H1 (cell line): ENCODE measurements around the gene FAM228B. TPM values are rescaled to one million over a fixed set of nuclear protein-coding genes. Genes with fewer than 3 reads are reported as not detected.

ENCODE experiments used
- CTCF ChIA-PET: fragments of 300-600 bp; sonication (Branson Sonifier 250); formaldehyde crosslinking; loops from one replicate; lab custom pipeline; 2021; ENCODE audit not compliant: partially characterized antibody; lab: Charles Lee
- POLR2A ChIA-PET: fragments of 300-600 bp; sonication (Branson Sonifier 250); formaldehyde crosslinking; loops from one replicate; lab custom pipeline; 2021; ENCODE audit warnings: inconsistent platforms; ENCODE audit not compliant: partially characterized antibody; lab: Charles Lee
- DNase-seq, 2 experiments: peaks; one replicate each; pipeline versions ENCODE4 v3.0.0 to v3.0.0-alpha.2; 2010 to 2022; ENCODE audit warnings: low spot score in 2 of 2, low read depth in 1 of 2, mixed read lengths in 1 of 2
- FAIRE-seq: peaks from 2 replicates; lab custom pipeline; 2011; peaks lifted over from hg19 to GRCh38; lab: Jason Lieb, UNC
- H2AFZ ChIP-seq: 2 replicates; pipeline ENCODE4 v1.8.1; 2012; ENCODE audit warnings: low read length, inconsistent platforms
- H2AK5ac ChIP-seq: 2 replicates; pipeline ENCODE4 v1.6.1; 2013; ENCODE audit warnings: low read depth, low read length
- H2BK120ac ChIP-seq: replicated peaks from 2 replicates; pipeline ENCODE3; 2013; ENCODE audit warnings: low read depth, low read length, inconsistent platforms
- H2BK12ac ChIP-seq: 2 replicates; pipeline ENCODE4 v1.6.1; 2013; ENCODE audit warnings: low read depth, low read length
- H2BK15ac ChIP-seq: 2 replicates; pipeline ENCODE4 v1.6.1; 2013; ENCODE audit warnings: low read length
- H2BK20ac ChIP-seq: 2 replicates; pipeline ENCODE4 v1.6.1; 2013; ENCODE audit warnings: low read length
- H2BK5ac ChIP-seq: 2 replicates; pipeline ENCODE4 v1.6.1; 2013; ENCODE audit warnings: low read depth, low read length
- H3K14ac ChIP-seq: 2 replicates; pipeline ENCODE4 v1.6.1; 2013; ENCODE audit warnings: inconsistent platforms; ENCODE audit not compliant: insufficient read length
- H3K18ac ChIP-seq: 2 replicates; pipeline ENCODE4 v1.6.1; 2013; ENCODE audit warnings: low read length; ENCODE audit errors: extremely low read depth
- H3K23ac ChIP-seq: 2 replicates; pipeline ENCODE4 v1.6.1; 2013; ENCODE audit warnings: inconsistent platforms; ENCODE audit not compliant: insufficient read length
- H3K23me2 ChIP-seq: 2 replicates; pipeline ENCODE4 v1.6.1; 2013; ENCODE audit warnings: low read depth, low read length
- H3K27ac ChIP-seq: 2 replicates; pipeline ENCODE4 v1.6.1; 2011; ENCODE audit warnings: low read depth, low read length, inconsistent platforms
- H3K27me3 ChIP-seq, 4 experiments: replicated peaks in 1 of 4; 1 replicate in 1 of 4; 2 replicates in 3 of 4; pipeline versions ENCODE4 v1.6.1 to v1.8.1; 2011 to 2013; ENCODE audit warnings: low read length in 3 of 4, mild to moderate bottlenecking in 3 of 4, inconsistent platforms in 2 of 4, mixed read lengths in 2 of 4, moderate library complexity in 1 of 4; ENCODE audit not compliant: control insufficient read depth in 3 of 4, insufficient read depth in 3 of 4; ENCODE audit errors: extremely low read depth in 1 of 4
- H3K36me3 ChIP-seq, 4 experiments: 2 replicates each; pipeline versions ENCODE4 v1.6.1 to v1.8.1; 2011 to 2013; ENCODE audit warnings: mild to moderate bottlenecking in 4 of 4, low read length in 3 of 4, moderate library complexity in 2 of 4, control low read depth in 1 of 4, inconsistent platforms in 1 of 4; ENCODE audit not compliant: insufficient read depth in 4 of 4, control insufficient read depth in 2 of 4
- H3K4ac ChIP-seq: replicated peaks from 2 replicates; pipeline ENCODE3; 2013; ENCODE audit warnings: low read length, low read depth, mixed read lengths, inconsistent platforms; ENCODE audit not compliant: insufficient read length
- H3K4me1 ChIP-seq, 4 experiments: replicated peaks in 1 of 4; 1 replicate in 1 of 4; 2 replicates in 3 of 4; pipeline versions ENCODE4 v1.6.1 to v1.8.1; 2011 to 2013; ENCODE audit warnings: low read length in 3 of 4, inconsistent platforms in 2 of 4, mixed read lengths in 1 of 4; ENCODE audit not compliant: insufficient read depth in 4 of 4, control insufficient read depth in 3 of 4
- H3K4me2 ChIP-seq, 2 experiments: 2 replicates each; pipeline versions ENCODE4 v1.6.1 to v1.8.1; 2011 to 2013; ENCODE audit warnings: low read depth in 2 of 2, low read length in 2 of 2, control low read depth in 1 of 2, inconsistent platforms in 1 of 2, mild to moderate bottlenecking in 1 of 2; ENCODE audit not compliant: insufficient read depth in 1 of 2
- H3K4me3 ChIP-seq, 4 experiments: fragments of 200-600, 300-600 bp in 1 of 4; sonication (generic), shearing (Covaris generic), sonication (Bioruptor Twin) in 1 of 4; 2 replicates each; pipeline versions ENCODE4 v1.5.1 to v1.8.1; 2011 to 2016; ENCODE audit warnings: low read length in 4 of 4, low read depth in 3 of 4, control low read depth in 2 of 4, inconsistent platforms in 2 of 4, mild to moderate bottlenecking in 2 of 4, mixed read lengths in 1 of 4, moderate library complexity in 1 of 4; ENCODE audit not compliant: insufficient read depth in 2 of 4; ENCODE audit errors: extremely low read depth in 1 of 4
- H3K56ac ChIP-seq: replicated peaks from 2 replicates; pipeline ENCODE3; 2013; ENCODE audit warnings: low read depth, mild to moderate bottlenecking, mixed read lengths, low read length, inconsistent platforms; ENCODE audit not compliant: insufficient read length
- H3K79me1 ChIP-seq: 2 replicates; pipeline ENCODE4 v1.6.1; 2013; ENCODE audit warnings: low read depth, low read length, control low read depth
- H3K79me2 ChIP-seq, 2 experiments: 2 replicates each; pipeline versions ENCODE4 v1.6.1 to v1.8.1; 2012 to 2013; ENCODE audit warnings: low read length in 2 of 2, mild to moderate bottlenecking in 2 of 2, inconsistent platforms in 1 of 2; ENCODE audit not compliant: insufficient read depth in 2 of 2, control insufficient read depth in 1 of 2
- H3K9ac ChIP-seq, 4 experiments: replicated peaks in 1 of 4; 1 replicate in 1 of 4; 2 replicates in 3 of 4; pipeline versions ENCODE4 v1.6.1 to v1.8.1; 2011 to 2013; ENCODE audit warnings: low read depth in 3 of 4, low read length in 3 of 4, control low read depth in 2 of 4, mild to moderate bottlenecking in 2 of 4, moderate library complexity in 2 of 4, inconsistent platforms in 1 of 4; ENCODE audit errors: extremely low read depth in 1 of 4
- H3K9me3 ChIP-seq, 2 experiments: 2 replicates each; pipeline versions ENCODE4 v1.6.1 to v1.8.1; 2012 to 2013; ENCODE audit warnings: mild to moderate bottlenecking in 2 of 2, moderate library complexity in 2 of 2, control low read depth in 1 of 2, inconsistent platforms in 1 of 2, low read depth in 1 of 2, low read length in 1 of 2, mixed read lengths in 1 of 2; ENCODE audit not compliant: insufficient read depth in 2 of 2
- H4K20me1 ChIP-seq, 2 experiments: replicated peaks in 1 of 2; 2 replicates each; pipeline versions ENCODE3 to v1.8.1; 2011 to 2013; ENCODE audit warnings: inconsistent platforms in 2 of 2, low read length in 2 of 2, mild to moderate bottlenecking in 1 of 2; ENCODE audit not compliant: insufficient read depth in 2 of 2, control insufficient read depth in 1 of 2
- H4K5ac ChIP-seq: 2 replicates; pipeline ENCODE4 v1.6.1; 2013; ENCODE audit warnings: low read length, low read depth, mixed read lengths, inconsistent platforms; ENCODE audit not compliant: insufficient read length
- H4K8ac ChIP-seq: 2 replicates; pipeline ENCODE4 v1.8.0; 2013; ENCODE audit warnings: mild to moderate bottlenecking, moderate library complexity, low read length, inconsistent platforms; ENCODE audit not compliant: insufficient read depth; ENCODE audit errors: extremely low read depth
- H4K91ac ChIP-seq: replicated peaks from 2 replicates; pipeline ENCODE3; 2013; ENCODE audit warnings: low read length, mixed read lengths, inconsistent platforms; ENCODE audit not compliant: insufficient read length
- CHD1 ChIP-seq: IDR thresholded peaks from 2 replicates; pipeline ENCODE4 v1.6.1; 2012; ENCODE audit warnings: low read depth, low read length, improper control_type of control experiment
- KDM1A ChIP-seq: fragments of 200-600, 300-600 bp; sonication (generic); IDR thresholded peaks from 2 replicates; pipeline ENCODE4 v1.7.1; 2016; ENCODE audit warnings: mild to moderate bottlenecking, low read length, borderline replicate concordance
- POLR2A ChIP-seq, 2 experiments: IDR thresholded peaks; 1 replicate in 1 of 2; 2 replicates in 1 of 2; pipeline ENCODE4 v1.6.1; 2011; ENCODE audit warnings: low read depth in 2 of 2, low read length in 2 of 2, mild to moderate bottlenecking in 2 of 2; ENCODE audit errors: control extremely low read depth in 1 of 2
- POU5F1 ChIP-seq: IDR thresholded peaks from 2 replicates; pipeline ENCODE4 v1.6.1; 2011; ENCODE audit warnings: low read depth, mild to moderate bottlenecking, low read length, moderate library complexity
- RAD21 ChIP-seq, 2 experiments: IDR thresholded peaks in 1 of 2; conservative IDR thresholded peaks in 1 of 2; 2 replicates each; pipeline ENCODE4 v1.6.1; 2011; ENCODE audit warnings: low read depth in 2 of 2, low read length in 2 of 2, improper control_type of control experiment in 1 of 2, inconsistent platforms in 1 of 2, mild to moderate bottlenecking in 1 of 2, moderate library complexity in 1 of 2
- TBP ChIP-seq: IDR thresholded peaks from 2 replicates; pipeline ENCODE4 v1.6.1; 2011; ENCODE audit warnings: low read depth, low read length, improper control_type of control experiment
- TCF12 ChIP-seq: IDR thresholded peaks from 2 replicates; pipeline ENCODE4 v1.6.1; 2011; ENCODE audit warnings: low read depth, mild to moderate bottlenecking, low read length
- WGBS, 2 experiments: shearing (Covaris generic) in 1 of 2; methylation state at CpG; one replicate each; pipeline versions ENCODE4 v1.1.6 to v1.1.7; 2013 to 2015; ENCODE audit warnings: low lambda C conversion rate in 2 of 2, mixed read lengths in 2 of 2, inconsistent platforms in 1 of 2, low coverage in 1 of 2, missing lambda C conversion rate in 1 of 2; ENCODE audit not compliant: insufficient replicate concordance in 2 of 2, insufficient coverage in 1 of 2, insufficient read length in 1 of 2; ENCODE audit errors: extremely low coverage in 1 of 2, missing lambda C conversion rate in 1 of 2; 5-methylcytosine and 5-hydroxymethylcytosine counted together
- polyA plus RNA-seq, 7 experiments: library from polyadenylated mRNA; depleted of rRNA in 3 of 7; stranded (reverse) in 5 of 7; unstranded in 2 of 7; fragments of >200 nt in 5 of 7; fragments of 200-250 nt in 2 of 7; gene quantifications; 1 replicate in 5 of 7; 2 replicates in 1 of 7; 4 replicates in 1 of 7; pipeline versions ENCODE4 v1.2.1 to v1.2.3, GENCODE V29; 2011 to 2013; ENCODE audit warnings: missing spikeins in 2 of 7, mixed read lengths in 2 of 7
- total RNA-seq: library from RNA; stranded (reverse); fragmentation: NEBNext Ultra II Directional; extraction: Animal tissue kit (Norgen Biotek cat#: 25700); gene quantifications from 2 replicates; pipeline ENCODE4 v1.2.1, GENCODE V29; 2021
- TF ChIP-seq, protein P1 (sequence below), 3 experiments: IDR thresholded peaks; 1 replicate in 2 of 3; 2 replicates in 1 of 3; pipeline versions ENCODE4 v1.5.1 to v1.6.1; 2011; ENCODE audit warnings: low read length in 3 of 3, mild to moderate bottlenecking in 3 of 3, inconsistent platforms in 2 of 3, low read depth in 1 of 3, moderate library complexity in 1 of 3; ENCODE audit not compliant: insufficient read depth in 1 of 3; ENCODE audit errors: control extremely low read depth in 1 of 3

FAM228B gene
- total and polyA plus RNA-seq, 2 of the 8 experiments (the other 6 are each of a cell fraction or from before 2014, with no cell fraction given), result 1.4 to 3.2 TPM

DNA sequence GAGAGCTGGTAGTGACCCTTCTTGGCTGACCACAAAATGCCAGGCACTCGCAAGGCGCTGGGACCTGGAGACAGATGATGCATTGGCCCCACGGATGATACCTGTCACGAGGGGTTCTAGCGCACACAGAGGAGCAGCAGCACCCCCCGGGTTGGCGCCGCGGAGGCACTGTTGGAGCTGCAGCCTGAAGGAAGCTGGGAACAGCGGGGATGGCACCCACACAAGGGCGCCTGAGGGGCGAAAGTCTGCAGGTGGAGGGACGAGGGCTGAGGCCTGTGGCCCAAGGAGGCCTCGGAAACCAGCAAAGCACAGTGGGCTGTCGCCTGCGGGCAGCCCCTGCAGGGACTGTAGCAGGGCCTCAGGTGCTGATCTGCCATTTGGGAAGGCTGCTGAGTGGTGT lies 85.2 kb downstream of the FAM228B start:
- Histone ChIP-seq H4K8ac (0 out of 2 replicates have a peak overlapping the region, but pooled peaks have one; percentile 15), H3K9me3 (no peaks in the 10 kb centered on the region), H2AK5ac (no peak overlapping the region), H3K9ac (no peak overlapping the region), H3K27ac (no peak overlapping the region), H3K79me2 (no peaks in the 10 kb centered on the region), H2BK5ac (no peak overlapping the region), H3K23me2 (no peaks in the 10 kb centered on the region), H3K4me2 (no peak overlapping the region), H4K91ac (no peak overlapping the region), H3K36me3 (no peaks in the 10 kb centered on the region), H3K79me1 (no peaks in the 10 kb centered on the region), H3K4me3 (no peak overlapping the region), H3K4ac (no peak overlapping the region), H2BK120ac (no peak overlapping the region), H2BK15ac (no peak overlapping the region), H2AFZ (no peak overlapping the region), H3K18ac (no peak overlapping the region), H3K56ac (no peak overlapping the region), H3K23ac (no peak overlapping the region), H4K5ac (no peak overlapping the region), H2BK12ac (no peak overlapping the region), H3K14ac (no peak overlapping the region), H2BK20ac (no peak overlapping the region), H4K20me1 (no peaks in the 10 kb centered on the region), H3K4me1 (no peaks in the 10 kb centered on the region; a peak in 1 of 7 replicates), H3K27me3 (no peaks in the 10 kb centered on the region)
- 85% methylated on average over 15 of the region's 16 CpGs; no CpG with 5 or more reads in 1 of the 2 experiments for WGBS, 2 experiments
- ChIA-PET CTCF (interaction anchor here (0.7 to 1.7 kb wide), 3 partner anchors 8 to 25 kb away, joined by 3 to 7 read pairs (median 3); no protein-coding TSS in a partner anchor), POLR2A (no interaction called here)
- FAIRE-seq (no peak), DNase-seq (no peak)
- no peak for TF ChIP-seq POLR2A (IDR thresholded peaks at IDR 0.05; ENCODE audit: control extremely low read depth in 1 of 2, low read depth in 2 of 2, low read length in 2 of 2)
- TF ChIP-seq TBP, result no peak
- TF ChIP-seq POU5F1, result no peak
- no peak for TF ChIP-seq RAD21 (IDR thresholded peaks at IDR 0.05 in 1 of 2, conservative IDR thresholded peaks at IDR 0.05 in 1 of 2; ENCODE audit: low read depth in 2 of 2, low read length in 2 of 2)
- no peak for TF ChIP-seq CHD1
- TF ChIP-seq KDM1A, result no peak
- TF ChIP-seq, protein P1, sequence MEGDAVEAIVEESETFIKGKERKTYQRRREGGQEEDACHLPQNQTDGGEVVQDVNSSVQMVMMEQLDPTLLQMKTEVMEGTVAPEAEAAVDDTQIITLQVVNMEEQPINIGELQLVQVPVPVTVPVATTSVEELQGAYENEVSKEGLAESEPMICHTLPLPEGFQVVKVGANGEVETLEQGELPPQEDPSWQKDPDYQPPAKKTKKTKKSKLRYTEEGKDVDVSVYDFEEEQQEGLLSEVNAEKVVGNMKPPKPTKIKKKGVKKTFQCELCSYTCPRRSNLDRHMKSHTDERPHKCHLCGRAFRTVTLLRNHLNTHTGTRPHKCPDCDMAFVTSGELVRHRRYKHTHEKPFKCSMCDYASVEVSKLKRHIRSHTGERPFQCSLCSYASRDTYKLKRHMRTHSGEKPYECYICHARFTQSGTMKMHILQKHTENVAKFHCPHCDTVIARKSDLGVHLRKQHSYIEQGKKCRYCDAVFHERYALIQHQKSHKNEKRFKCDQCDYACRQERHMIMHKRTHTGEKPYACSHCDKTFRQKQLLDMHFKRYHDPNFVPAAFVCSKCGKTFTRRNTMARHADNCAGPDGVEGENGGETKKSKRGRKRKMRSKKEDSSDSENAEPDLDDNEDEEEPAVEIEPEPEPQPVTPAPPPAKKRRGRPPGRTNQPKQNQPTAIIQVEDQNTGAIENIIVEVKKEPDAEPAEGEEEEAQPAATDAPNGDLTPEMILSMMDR (IDR thresholded peaks at IDR 0.05; ENCODE audit: control extremely low read depth in 1 of 3, insufficient read depth in 1 of 3, low read depth in 1 of 3, low read length in 3 of 3), result no peak
- no peak for TF ChIP-seq TCF12
